A673 (cell line): Measurements from ENCODE around the gene TMEM258. TPM values are rescaled to one million over a fixed set of nuclear protein-coding genes. Genes with fewer than 3 reads are reported as not detected.

Experiments
- BruUV-seq: library from RNA; stranded (reverse); fragments of 400-500 nt; replicated peaks from 2 replicates; lab custom pipeline; 2021; lab: Mats Ljungman, UMichigan
- CTCF ChIA-PET: fragments of 300-600 bp; sonication (Branson Sonifier 250); formaldehyde crosslinking; loops from one replicate; lab custom pipeline; 2022; ENCODE audit warnings: antibody characterized with exemption; lab: Charles Lee
- POLR2A ChIA-PET: fragments of 300-600 bp; sonication (Branson Sonifier 250); formaldehyde crosslinking; loops from one replicate; lab custom pipeline; 2022; ENCODE audit warnings: antibody characterized with exemption; ENCODE audit not compliant: low non-redundant PET; lab: Charles Lee
- DNase-seq: peaks from one replicate; pipeline ENCODE4 v3.0.0-alpha.2; 2015; ENCODE audit warnings: low spot score
- H3K27ac ChIP-seq: fragments of 200-600 bp; sonication (generic); 2 replicates; pipeline ENCODE4 v1.5.1; 2016; ENCODE audit warnings: mixed run types, low read depth, mild to moderate bottlenecking, mixed read lengths, antibody characterized with exemption, low read length; ENCODE audit not compliant: poor library complexity, severe bottlenecking
- H3K27me3 ChIP-seq: fragments of 200-600 bp; sonication (generic); replicated peaks from 2 replicates; pipeline ENCODE4 v1.6.1; 2017; ENCODE audit warnings: mixed run types, low read depth, mild to moderate bottlenecking, mixed read lengths, antibody characterized with exemption, low read length; ENCODE audit not compliant: insufficient read depth, poor library complexity
- H3K36me3 ChIP-seq: fragments of 200-600 bp; sonication (generic); 2 replicates; pipeline ENCODE4 v1.6.1; 2016; ENCODE audit warnings: mixed run types, mild to moderate bottlenecking, mixed read lengths, antibody characterized with exemption, low read length; ENCODE audit not compliant: insufficient read depth, poor library complexity, severe bottlenecking
- H3K4me1 ChIP-seq: fragments of 200-600 bp; sonication (generic); 2 replicates; pipeline ENCODE4 v1.6.1; 2017; ENCODE audit warnings: mixed run types, mild to moderate bottlenecking, mixed read lengths, antibody characterized with exemption, low read length; ENCODE audit not compliant: insufficient read depth, poor library complexity, severe bottlenecking
- H3K4me3 ChIP-seq: fragments of 200-600 bp; sonication (generic); 2 replicates; pipeline ENCODE4 v1.5.1; 2016; ENCODE audit warnings: low read depth, mixed run types, mild to moderate bottlenecking, mixed read lengths, low read length; ENCODE audit not compliant: poor library complexity, severe bottlenecking
- H3K9me3 ChIP-seq: fragments of 200-600 bp; sonication (generic); 2 replicates; pipeline ENCODE4 v1.6.1; 2016; ENCODE audit warnings: mixed run types, low read depth, mild to moderate bottlenecking, mixed read lengths, antibody characterized with exemption, low read length; ENCODE audit not compliant: poor library complexity, severe bottlenecking
- CTCF ChIP-seq: fragments of 300-800, 200-600 bp; sonication (generic); conservative IDR thresholded peaks from 2 replicates; pipeline ENCODE4 v1.5.1; 2017; ENCODE audit warnings: low read depth, mild to moderate bottlenecking, antibody characterized with exemption, low read length, moderate library complexity, mixed read lengths
- EZH2 ChIP-seq: fragments of 200-600 bp; sonication (generic); IDR thresholded peaks from 2 replicates; pipeline ENCODE4 v1.6.1; 2017; ENCODE audit warnings: borderline replicate concordance, low read depth, mild to moderate bottlenecking, mixed read lengths, antibody characterized with exemption, low read length; ENCODE audit not compliant: poor library complexity, severe bottlenecking
- intact Hi-C: fragments of 100-400 bp; cut with micrococcal nuclease; formaldehyde crosslinking; loops from one replicate; pipeline ENCODE4 v1.10.0; 2022; ENCODE audit not compliant: unreplicated experiment
- total RNA-seq: library from RNA; stranded (reverse); gene quantifications from 2 replicates; pipeline ENCODE4 v1.2.3, GENCODE V29; 2021

TMEM258 gene
- total RNA-seq, 1 experiment from 2014 or later: 138 TPM

- intact Hi-C loops: no loop called here
- ChIA-PET POLR2A (interaction anchor here (0.7 kb wide), 1 partner anchor 8 kb away, joined by 5 read pairs; no protein-coding TSS in a partner anchor), CTCF (interaction anchor here (0.6 to 1.4 kb wide), 3 partner anchors 19 to 119 kb away, joined by 4 to 7 read pairs (median 5); partner anchors contain the start of gene FEN1)
- no peaks in the 10 kb centered on the region for H3K9me3 ChIP-seq
- peaks cover 39% of the 10 kb centered on the region for H3K36me3 ChIP-seq
- no peaks in the 10 kb centered on the region for H3K27me3 ChIP-seq
- peaks cover 36% of the 10 kb centered on the region for H3K4me1 ChIP-seq
- no TSS peak for BruUV-seq
- DNase-seq: peak; percentile 64
- peak overlapping the region; percentile 96 for H3K27ac ChIP-seq
- peak overlapping the region; percentile 78 for H3K4me3 ChIP-seq
- no peak for TF ChIP-seq EZH2
- TF ChIP-seq CTCF: no peak
Measured at GRCh38 chr11:61815790-61816735, 23.7 kb upstream of the TMEM258 start.

- peak overlapping the region; percentile 96 for H3K27ac ChIP-seq
- H3K36me3 ChIP-seq: peaks cover 48% of the 10 kb centered on the region
- no peaks in the 10 kb centered on the region for H3K9me3 ChIP-seq
- intact Hi-C loops: no loop called here
- no TSS peak for BruUV-seq
- DNase-seq: peak; percentile 93
- peaks cover 34% of the 10 kb centered on the region for H3K4me1 ChIP-seq
- peak overlapping the region; percentile 78 for H3K4me3 ChIP-seq
- ChIA-PET CTCF (interaction anchor here (0.9 to 1.5 kb wide), 3 partner anchors 14 to 293 kb away, joined by 4 to 12 read pairs (median 4); no protein-coding TSS in a partner anchor), POLR2A (interaction anchor here (0.7 kb wide), 1 partner anchor 7 kb away, joined by 5 read pairs; no protein-coding TSS in a partner anchor)
- H3K27me3 ChIP-seq: no peaks in the 10 kb centered on the region
- TF ChIP-seq EZH2 (no peak), CTCF (no peak)
Measured at GRCh38 chr11:61814958-61815789, 22.8 kb upstream of the TMEM258 start.
